OCI-LY7 (cell line): Measurements from ENCODE around the gene HIGD2A. TPM values are rescaled to one million over a fixed set of nuclear protein-coding genes. Genes with fewer than 3 reads are reported as not detected.
A peak's percentile ranks its signal among the peaks of the same experiment; 100 is the strongest.

ENCODE experiments used
- BruUV-seq: library from RNA; stranded (reverse); fragments of 400-500 nt; replicated peaks from 2 replicates; lab custom pipeline; 2021; lab: Mats Ljungman, UMichigan
- CTCF ChIA-PET: fragments of 300-600 bp; sonication (Branson Sonifier 250); formaldehyde crosslinking; loops from one replicate; lab custom pipeline; 2022; ENCODE audit warnings: antibody characterized with exemption; ENCODE audit not compliant: unreplicated experiment; lab: Charles Lee
- POLR2A ChIA-PET: fragments of 300-600 bp; sonication (Branson Sonifier 250); formaldehyde crosslinking; loops from one replicate; lab custom pipeline; 2022; ENCODE audit warnings: antibody characterized with exemption; lab: Charles Lee
- DNase-seq: peaks from one replicate; pipeline ENCODE4 v3.0.0-alpha.2; 2015; ENCODE audit warnings: low spot score
- H2AFZ ChIP-seq: fragments of 200-600 bp; sonication (generic), shearing (Covaris generic); 2 replicates; pipeline ENCODE4 v1.6.1; 2014; ENCODE audit warnings: mild to moderate bottlenecking, antibody characterized with exemption, low read length, moderate library complexity
- H3K27ac ChIP-seq: fragments of 200-600 bp; sonication (generic); 2 replicates; pipeline ENCODE4 v1.5.1; 2014; ENCODE audit warnings: mixed run types, low read depth, mild to moderate bottlenecking, moderate library complexity, low read length, inconsistent platforms; ENCODE audit not compliant: poor library complexity, severe bottlenecking
- H3K36me3 ChIP-seq: fragments of 200-600 bp; sonication (generic); 2 replicates; pipeline ENCODE4 v1.6.1; 2014; ENCODE audit warnings: mild to moderate bottlenecking, antibody characterized with exemption, low read length, moderate library complexity, mixed read lengths; ENCODE audit not compliant: insufficient read depth
- H3K4me1 ChIP-seq: fragments of 200-600 bp; sonication (generic); 2 replicates; pipeline ENCODE4 v1.5.1; 2014; ENCODE audit warnings: mild to moderate bottlenecking, low read length; ENCODE audit not compliant: insufficient read depth, poor library complexity, severe bottlenecking
- H3K4me2 ChIP-seq: fragments of 200-600 bp; sonication (generic); 2 replicates; pipeline ENCODE4 v1.6.1; 2014; ENCODE audit warnings: mild to moderate bottlenecking, low read length
- H3K4me3 ChIP-seq: fragments of 200-600 bp; sonication (generic); 2 replicates; pipeline ENCODE4 v1.5.1; 2014; ENCODE audit warnings: mild to moderate bottlenecking, low read depth, low read length; ENCODE audit not compliant: poor library complexity, severe bottlenecking
- H3K79me2 ChIP-seq: fragments of 200-600 bp; sonication (generic); 2 replicates; pipeline ENCODE4 v1.6.1; 2016; ENCODE audit warnings: low read depth, mild to moderate bottlenecking, low read length, moderate library complexity, mixed read lengths; ENCODE audit not compliant: insufficient read depth
- H3K9me2 ChIP-seq: fragments of 200-600 bp; sonication (generic); 2 replicates; pipeline ENCODE4 v1.6.1; 2016; ENCODE audit warnings: mild to moderate bottlenecking, low read length, mixed read lengths; ENCODE audit not compliant: insufficient read depth
- H3K9me3 ChIP-seq: fragments of 200-600 bp; sonication (generic); 2 replicates; pipeline ENCODE4 v1.6.1; 2014; ENCODE audit warnings: mild to moderate bottlenecking, mixed run types, low read length, mixed read lengths
- H4K20me1 ChIP-seq: fragments of 200-600 bp; sonication (generic); 2 replicates; pipeline ENCODE4 v1.6.1; 2014; ENCODE audit warnings: mild to moderate bottlenecking, antibody characterized with exemption, low read length, moderate library complexity, mixed read lengths; ENCODE audit not compliant: insufficient read depth
- EZH2phosphoT487 ChIP-seq: fragments of 200-600 bp; sonication (generic); IDR thresholded peaks from 2 replicates; pipeline ENCODE4 v1.6.1; 2018; ENCODE audit warnings: low read depth, borderline replicate concordance, mild to moderate bottlenecking, mixed run types, antibody characterized with exemption, low read length, moderate library complexity, mixed read lengths
- intact Hi-C: fragments of 100-400 bp; cut with micrococcal nuclease; formaldehyde crosslinking; loops from one replicate; pipeline ENCODE4 v1.10.0; 2022; ENCODE audit not compliant: unreplicated experiment
- total RNA-seq, 2 experiments: library from RNA; depleted of rRNA in 1 of 2; stranded (reverse); fragments of >200 nt in 1 of 2; shearing (Covaris generic) in 1 of 2; gene quantifications; 2 replicates each; pipeline ENCODE4 v1.2.3, GENCODE V29; 2014 to 2022
- TF ChIP-seq, protein P1 (sequence below): fragments of 200-600 bp; sonication (generic); conservative IDR thresholded peaks from 2 replicates; pipeline ENCODE4 v1.5.1; 2014; ENCODE audit warnings: mild to moderate bottlenecking, antibody characterized with exemption, low read length, moderate library complexity, mixed read lengths

Gene HIGD2A
- total RNA-seq, 2 experiments from 2014 or later = 145 to 223 TPM

DNA sequence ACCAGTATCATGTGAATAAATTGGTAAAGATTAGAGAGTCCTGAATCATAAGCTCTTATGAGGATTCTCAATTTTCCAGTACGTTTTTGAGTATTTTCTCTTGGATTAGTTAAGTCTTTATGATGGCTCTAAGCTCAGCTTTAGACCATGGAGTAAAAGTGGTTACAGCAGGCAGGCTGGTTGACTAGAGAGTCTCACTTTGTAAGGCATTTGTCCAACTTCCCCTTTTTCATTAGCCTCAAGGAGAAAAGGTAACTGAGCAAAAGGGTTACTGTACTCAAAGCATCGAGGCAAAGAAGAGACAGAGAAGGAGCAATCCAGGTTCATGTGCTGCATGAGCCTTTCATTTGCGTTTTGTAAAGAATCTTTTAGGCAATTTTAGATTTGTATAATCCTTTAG is 8.7 kb upstream of the HIGD2A start:
- Histone ChIP-seq H3K4me3 (no peak overlapping the region), H4K20me1 (no peaks in the 10 kb centered on the region), H3K4me1 (no peaks in the 10 kb centered on the region), H3K4me2 (no peak overlapping the region), H3K36me3 (peaks cover 62% of the 10 kb centered on the region), H3K27ac (no peak overlapping the region), H3K79me2 (peaks cover under 1% of the 10 kb centered on the region; the same call in 1 of the 2 replicates), H2AFZ (no peak overlapping the region), H3K9me3 (no peaks in the 10 kb centered on the region), H3K9me2 (no peaks in the 10 kb centered on the region)
- DNase-seq = peak; percentile 51
- TF ChIP-seq, protein P1, sequence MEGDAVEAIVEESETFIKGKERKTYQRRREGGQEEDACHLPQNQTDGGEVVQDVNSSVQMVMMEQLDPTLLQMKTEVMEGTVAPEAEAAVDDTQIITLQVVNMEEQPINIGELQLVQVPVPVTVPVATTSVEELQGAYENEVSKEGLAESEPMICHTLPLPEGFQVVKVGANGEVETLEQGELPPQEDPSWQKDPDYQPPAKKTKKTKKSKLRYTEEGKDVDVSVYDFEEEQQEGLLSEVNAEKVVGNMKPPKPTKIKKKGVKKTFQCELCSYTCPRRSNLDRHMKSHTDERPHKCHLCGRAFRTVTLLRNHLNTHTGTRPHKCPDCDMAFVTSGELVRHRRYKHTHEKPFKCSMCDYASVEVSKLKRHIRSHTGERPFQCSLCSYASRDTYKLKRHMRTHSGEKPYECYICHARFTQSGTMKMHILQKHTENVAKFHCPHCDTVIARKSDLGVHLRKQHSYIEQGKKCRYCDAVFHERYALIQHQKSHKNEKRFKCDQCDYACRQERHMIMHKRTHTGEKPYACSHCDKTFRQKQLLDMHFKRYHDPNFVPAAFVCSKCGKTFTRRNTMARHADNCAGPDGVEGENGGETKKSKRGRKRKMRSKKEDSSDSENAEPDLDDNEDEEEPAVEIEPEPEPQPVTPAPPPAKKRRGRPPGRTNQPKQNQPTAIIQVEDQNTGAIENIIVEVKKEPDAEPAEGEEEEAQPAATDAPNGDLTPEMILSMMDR = no peak
- TF ChIP-seq EZH2phosphoT487 = no peak
- intact Hi-C loops = loop anchor here (10.0 kb wide), 1 partner anchor 145 kb away; the partner anchor contains the start of gene SIMC1
- POLR2A ChIA-PET = interaction anchor here (0.7 to 1.2 kb wide), 2 partner anchors 10 to 12 kb away, joined by 3 read pairs; no protein-coding TSS in a partner anchor
- CTCF ChIA-PET = no interaction called here
- BruUV-seq = no TSS peak

DNA sequence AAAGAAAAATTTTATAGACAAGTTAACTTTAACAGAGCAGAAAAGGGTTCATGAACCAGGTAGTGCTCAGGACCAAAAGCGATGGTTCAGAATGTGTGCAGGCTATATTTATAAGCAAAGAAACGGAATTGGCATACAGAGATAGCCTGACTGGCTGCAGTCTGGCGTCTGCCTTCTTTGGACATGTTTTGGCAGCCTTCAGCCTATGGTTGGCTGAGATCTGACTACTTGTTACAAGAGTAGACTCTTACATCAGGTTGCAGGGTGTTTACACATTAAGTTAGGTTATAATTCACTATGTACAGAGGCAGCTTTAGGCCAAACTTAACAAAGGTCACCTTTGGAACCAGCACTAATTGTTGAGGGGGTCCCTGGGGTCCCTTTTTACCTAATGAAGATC is 7.1 kb upstream of the HIGD2A start:
- Histone ChIP-seq H2AFZ (no peak overlapping the region), H3K36me3 (peaks cover 77% of the 10 kb centered on the region), H3K27ac (no peak overlapping the region), H3K9me3 (no peaks in the 10 kb centered on the region), H3K79me2 (peaks cover 16% of the 10 kb centered on the region), H3K4me1 (peaks cover 10% of the 10 kb centered on the region), H4K20me1 (peaks cover 12% of the 10 kb centered on the region), H3K4me3 (no peak overlapping the region), H3K9me2 (no peaks in the 10 kb centered on the region), H3K4me2 (no peak overlapping the region)
- TF ChIP-seq, protein P1 = no peak
- no peak for TF ChIP-seq EZH2phosphoT487
- CTCF ChIA-PET = no interaction called here
- no peak for DNase-seq
- no TSS peak for BruUV-seq
- POLR2A ChIA-PET = interaction anchor here (0.9 kb wide), 2 partner anchors 9 to 19 kb away, joined by 3 to 4 read pairs; no protein-coding TSS in a partner anchor
- intact Hi-C loops = loop anchor here (10.0 kb wide), 1 partner anchor 147 kb away; the partner anchor contains the start of gene SIMC1

DNA sequence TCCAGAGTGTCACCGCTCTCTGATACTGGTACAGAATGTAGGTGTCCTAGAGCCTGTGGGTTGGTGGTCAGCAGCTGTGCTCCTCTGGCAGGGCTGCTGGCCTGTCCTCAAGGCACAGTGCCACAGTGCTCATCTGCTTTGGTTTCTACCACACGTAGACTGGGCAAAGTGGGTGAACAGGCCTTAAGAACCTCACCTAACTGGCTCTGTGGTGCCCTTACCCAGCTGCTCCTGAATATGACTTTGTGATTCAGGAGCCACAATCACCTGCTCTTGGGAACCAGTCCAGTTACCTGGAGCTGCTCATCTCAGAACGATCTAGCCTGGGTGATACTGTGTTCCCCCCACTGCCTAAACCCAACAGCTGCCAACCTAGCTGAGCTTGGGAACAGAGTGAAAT is 6.6 kb upstream of the HIGD2A start:
- Histone ChIP-seq H3K9me2 (no peaks in the 10 kb centered on the region), H3K27ac (no peak overlapping the region), H3K9me3 (no peaks in the 10 kb centered on the region), H3K4me3 (no peak overlapping the region), H4K20me1 (peaks cover 18% of the 10 kb centered on the region), H2AFZ (no peak overlapping the region), H3K4me1 (peaks cover 16% of the 10 kb centered on the region), H3K36me3 (peaks cover 83% of the 10 kb centered on the region), H3K4me2 (no peak overlapping the region), H3K79me2 (peaks cover 22% of the 10 kb centered on the region)
- BruUV-seq = no TSS peak
- TF ChIP-seq, protein P1 = no peak
- no peak for TF ChIP-seq EZH2phosphoT487
- DNase-seq = no peak
- CTCF ChIA-PET = no interaction called here
- POLR2A ChIA-PET = interaction anchor here (0.9 kb wide), 1 partner anchor 20 kb away, joined by 4 read pairs; no protein-coding TSS in a partner anchor
- intact Hi-C loops = loop anchor here (10.0 kb wide), 1 partner anchor 147 kb away; the partner anchor contains the start of gene SIMC1
